ENCODE data around the gene RPUSD3. TPM values are rescaled to one million over a fixed set of nuclear protein-coding genes. Genes with fewer than 3 reads are reported as not detected.

RPUSD3 gene, protein sequence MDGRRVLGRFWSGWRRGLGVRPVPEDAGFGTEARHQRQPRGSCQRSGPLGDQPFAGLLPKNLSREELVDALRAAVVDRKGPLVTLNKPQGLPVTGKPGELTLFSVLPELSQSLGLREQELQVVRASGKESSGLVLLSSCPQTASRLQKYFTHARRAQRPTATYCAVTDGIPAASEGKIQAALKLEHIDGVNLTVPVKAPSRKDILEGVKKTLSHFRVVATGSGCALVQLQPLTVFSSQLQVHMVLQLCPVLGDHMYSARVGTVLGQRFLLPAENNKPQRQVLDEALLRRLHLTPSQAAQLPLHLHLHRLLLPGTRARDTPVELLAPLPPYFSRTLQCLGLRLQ
- 79.3 and 118 TPM in 2 replicates for total RNA-seq (2011; cell fraction: chromatin; rRNA removed; ENCODE audit: low replicate concordance)
- total RNA-seq (2011; cell fraction: nucleolus; rRNA removed), result 76.7 and 80.0 TPM in 2 replicates
- total RNA-seq (2011; cell fraction: nucleoplasm; rRNA removed), result 76.9 and 87.5 TPM in 2 replicates
- total RNA-seq (2014; rRNA removed) (73.0 and 90.5 TPM in 2 replicates), total RNA-seq (2014; rRNA removed; fragmentation: Illumina TruSeq; extraction: Trizol) (44.3 and 55.8 TPM in 2 replicates), total RNA-seq (2015; rRNA removed; fragmentation: Illumina TruSeq; extraction: Trizol) (51.5 and 59.3 TPM in 2 replicates), total RNA-seq (2021) (99.0 and 100 TPM in 2 replicates), polyA plus RNA-seq (2011; rRNA removed) (56.1 and 104 TPM in 2 replicates), polyA plus RNA-seq (2014; fragmentation: Illumina TruSeq; extraction: Trizol) (98.2 and 119 TPM in 2 replicates), polyA plus RNA-seq (2014; fragmentation: Nextera tagmentation; extraction: Ambion mirVana) (10 to 100 TPM; 13.8 to 26.4 TPM), polyA plus RNA-seq (2014; rRNA removed) (66.6 and 76.8 TPM in 2 replicates), polyA minus RNA-seq (2011; rRNA and poly(A)+ RNA removed) (42.4 and 42.7 TPM in 2 replicates), Bru-seq, nascent RNA (percentile 91 among the genes with signal in this experiment), BruChase-seq, experiment 1, labeled RNA remaining after a 2-hour chase (percentile 72 among the genes with signal in this experiment), BruChase-seq, experiment 2, labeled RNA remaining after a 6-hour chase (percentile 71 among the genes with signal in this experiment)
- polyA plus RNA-seq (2011; cell fraction: cytosol; rRNA removed), result 77.0 and 146 TPM in 2 replicates
- 62.9 and 99.5 TPM in 2 replicates for polyA plus RNA-seq (2011; cell fraction: nucleus; rRNA removed)
- 69.4 and 77.4 TPM in 2 replicates for polyA plus RNA-seq (2012)
- 33.5 and 40.3 TPM in 2 replicates for polyA minus RNA-seq (2011; cell fraction: cytosol; rRNA and poly(A)+ RNA removed)
- 26.7 and 27.1 TPM in 2 replicates for polyA minus RNA-seq (2011; cell fraction: nucleus; rRNA and poly(A)+ RNA removed)
- long read RNA-seq, experiment 1, transcript RPUSD3-201 (9 exons, 1,225 nt), result major isoform, 143 of 262 reads
- long read RNA-seq, experiment 1, transcript RPUSD3-216 (4 exons, 2,491 nt), result minor isoform, 24 of 262 reads
- long read RNA-seq, experiment 1, partial matches to known transcripts, result 11 of 262 reads
- long read RNA-seq, experiment 1, other reads (novel, unspliced or antisense), result 73 of 262 reads
- long read RNA-seq, experiment 2, transcript RPUSD3-201 (9 exons, 1,225 nt), result major isoform, 77 of 129 reads
- long read RNA-seq, experiment 2, partial matches to known transcripts, result 9 of 129 reads
- long read RNA-seq, experiment 2, other reads (novel, unspliced or antisense), result 30 of 129 reads
- long read RNA-seq, experiment 3, transcript RPUSD3-201 (9 exons, 1,225 nt), result major isoform, 110 of 156 reads
- long read RNA-seq, experiment 3, partial matches to known transcripts, result 3 of 156 reads
- long read RNA-seq, experiment 3, other reads (novel, unspliced or antisense), result 35 of 156 reads

DNA sequence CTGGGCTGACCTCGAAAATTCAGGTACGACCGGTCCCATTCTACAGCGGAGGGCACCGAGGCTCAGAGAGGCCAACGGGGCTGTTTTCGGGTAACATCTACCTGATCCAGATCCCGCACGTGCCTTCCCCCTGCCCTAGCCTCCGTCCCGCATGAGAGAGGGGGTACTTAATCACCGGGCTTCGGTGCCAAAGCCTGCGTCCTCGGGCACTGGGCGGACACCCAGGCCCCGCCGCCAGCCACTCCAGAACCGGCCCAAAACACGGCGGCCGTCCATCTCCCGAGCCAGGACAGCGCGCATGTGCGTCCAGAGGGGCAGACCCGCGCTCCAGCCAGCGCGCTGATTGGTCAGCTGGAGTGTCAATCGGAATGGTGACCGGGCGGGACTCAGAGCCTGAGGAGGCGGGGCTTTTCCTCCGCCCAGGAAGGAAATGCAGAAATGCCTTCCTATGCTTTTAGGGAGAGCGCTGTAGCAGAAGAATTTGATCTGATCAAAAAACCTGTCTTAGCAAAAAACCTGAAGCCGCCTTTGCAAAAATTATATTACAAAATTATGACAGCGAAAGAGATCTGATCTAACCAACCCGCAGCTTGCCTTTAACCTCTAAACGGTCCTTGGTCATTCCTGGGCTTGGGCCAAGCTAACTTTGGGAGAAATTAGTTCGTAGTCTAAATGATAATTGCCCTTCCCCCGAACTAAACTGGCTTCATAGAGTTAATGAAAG, at the start of gene RPUSD3:
Gene RPUSD3 (minus strand): TSS at position 294 of the 724 bp plus-strand sequence. CDS start 18 bp downstream, at position 276.
- Histone ChIP-seq H3K9me1 (ENCODE audit: control insufficient read depth, insufficient read depth, low read length) (no peaks in the 10 kb centered on the region), H3K4me1 (replicated peaks in 1 of 2; ENCODE audit: control insufficient read depth in 2 of 2, insufficient read depth in 2 of 2, low read length in 2 of 2) (peaks cover 7 to 22% of the 10 kb centered on the region in 2 experiments; a peak in 2 of 5 replicates), H3K9me3 (replicated peaks; ENCODE audit: control insufficient read depth, insufficient read depth, low read depth, low read length) (no peaks in the 10 kb centered on the region), H3K27me3 (ENCODE audit: control insufficient read depth in 2 of 2, insufficient read depth in 2 of 2, low read length in 2 of 2) (no peaks in the 10 kb centered on the region), H3K9ac (ENCODE audit: insufficient read depth in 1 of 2, low read depth in 2 of 2, low read length in 2 of 2) (peak within 1 kb of the TSS; percentile 82 to 93), H4K20me1 (replicated peaks; ENCODE audit: control insufficient read depth, insufficient read depth, low read length) (no peaks in the 10 kb centered on the region), H2AFZ (ENCODE audit: low read depth, low read length) (peak within 1 kb of the TSS; percentile 93), H3K36me3 (ENCODE audit: control insufficient read depth, insufficient read depth, low read length) (peaks cover 33% of the 10 kb centered on the region), H3K4me2 (ENCODE audit: insufficient read depth, low read length) (peak within 1 kb of the TSS; percentile 93), H3K79me2 (ENCODE audit: control insufficient read depth, insufficient read depth, low read length) (peaks cover 15% of the 10 kb centered on the region), H3K4me3 (peak within 1 kb of the TSS; percentile 72), H3K27ac (ENCODE audit: extremely low read depth, low read depth, low read length) (peak within 1 kb of the TSS; percentile 73)
- BruUV-seq (replicated peaks), result no TSS peak
- in situ Hi-C loops (cut with MboI), result loop anchor here (25.0 kb wide), 1 partner anchor 893 kb away; no protein-coding TSS in a partner anchor
- ATAC-seq (peak; percentile 99), FAIRE-seq (peak; percentile 98), DNase-seq (ENCODE audit: extremely low read depth in 1 of 4, low spot score in 3 of 4) (peak; percentile 99 to 100 (median 100))
- intact Hi-C loops (cut with micrococcal nuclease), result loop anchor here (5.0 to 10.0 kb wide), 2 partner anchors 127 to 181 kb away; partner anchors contain the start of gene FANCD2
- WGBS (ENCODE audit: insufficient coverage, low coverage, missing lambda C conversion rate), result under 1% methylated on average over 42 of the region's 42 CpGs
- POLR2A ChIA-PET, result interaction anchor here (0.5 to 2.2 kb wide), 20 partner anchors 8 to 480 kb away, joined by 3 to 11 read pairs (median 3); partner anchors contain the start of genes ARPC4, JAGN1 and TADA3
- CTCF ChIA-PET (ENCODE audit: low intra/inter-chr PET ratio), result interaction anchor here (0.8 kb wide), 1 partner anchor 198 kb away, joined by 5 read pairs; no protein-coding TSS in a partner anchor
- TF ChIP-seq USF2 (CRISPR knock-in tag; IDR thresholded peaks at IDR 0.05) (no peak), POLR2B (IDR thresholded peaks at IDR 0.05; ENCODE audit: low read depth, partially characterized antibody) (peak; percentile 90), SAP30 (IDR thresholded peaks at IDR 0.05; ENCODE audit: borderline replicate concordance, insufficient read depth, low read depth, low read length, poor library complexity, severe bottlenecking) (peak; percentile 73), EP400 (IDR thresholded peaks at IDR 0.05) (peak; percentile 91), RBM22 (IDR thresholded peaks at IDR 0.05; ENCODE audit: low read depth, low read length, poor library complexity, severe bottlenecking) (no peak), L3MBTL2 (IDR thresholded peaks at IDR 0.05) (peak; percentile 73; the same call in 1 of the 2 replicates), POLR2AphosphoS2 (IDR thresholded peaks at IDR 0.05; ENCODE audit: low read length) (peak; percentile 62; the same call in 1 of the 2 replicates), CBFB (CRISPR knock-in tag; IDR thresholded peaks at IDR 0.05) (0 out of 2 replicates have a peak, but pooled peaks have one; percentile 74), TEAD4 (IDR thresholded peaks at IDR 0.05; ENCODE audit: low read length) (0 out of 2 replicates have a peak, but pooled peaks have one; percentile 23), TEAD4 (CRISPR knock-in tag; IDR thresholded peaks at IDR 0.05; ENCODE audit: borderline replicate concordance) (no peak), ATF3 (IDR thresholded peaks at IDR 0.05) (no peak), ATF3 (CRISPR knock-in tag; conservative IDR thresholded peaks at IDR 0.05) (no peak; the same call in 1 of the 2 replicates)

All from K562 (cell line).